GM23248 (cell line): ENCODE data around the gene OR1N1.

ENCODE experiments used
- EZH2 ChIP-seq: fragments of 200-600 bp; sonication (generic); IDR thresholded peaks from 2 replicates; pipeline ENCODE4 v1.6.1; 2018; ENCODE audit warnings: antibody characterized with exemption, mild to moderate bottlenecking; ENCODE audit not compliant: insufficient read depth, poor library complexity, severe bottlenecking
- EZH2phosphoT487 ChIP-seq: fragments of 200-600 bp; sonication (generic); IDR thresholded peaks from 2 replicates; pipeline ENCODE4 v1.6.1; 2018; ENCODE audit warnings: antibody characterized with exemption, moderate library complexity, mild to moderate bottlenecking, low read depth; ENCODE audit not compliant: insufficient read depth

GRCh38 chr9:122506964-122507363 lies 20.1 kb downstream of the OR1N1 start:
- TF ChIP-seq EZH2 (no peak), EZH2phosphoT487 (no peak)
